Smooth muscle cell (in vitro differentiated cells): Measurements from ENCODE around the gene PLCL1. TPM values are rescaled to one million over a fixed set of nuclear protein-coding genes. Genes with fewer than 3 reads are reported as not detected.

Source experiments
- DNase-seq: peaks from one replicate; lab custom pipeline; 2025; ENCODE audit not compliant: unreplicated experiment; lab: John Stamatoyannopoulos, UW
- H2AFZ ChIP-seq: fragments of 200-600 bp; sonication (generic); 2 replicates; pipeline ENCODE4 v1.6.0; 2016; ENCODE audit warnings: antibody characterized with exemption, low read depth, mild to moderate bottlenecking
- H3F3A ChIP-seq: fragments of 200-600 bp; sonication (generic); 2 replicates; pipeline ENCODE4 v1.6.0; 2017; ENCODE audit warnings: antibody characterized with exemption, low read depth
- H3K27ac ChIP-seq: fragments of 200-600 bp; sonication (generic); 2 replicates; pipeline ENCODE4 v1.5.1; 2016; ENCODE audit warnings: low read depth, mild to moderate bottlenecking
- H3K27me3 ChIP-seq: fragments of 200-600 bp; sonication (generic); 2 replicates; pipeline ENCODE4 v1.6.1; 2016; ENCODE audit warnings: low read depth, mild to moderate bottlenecking
- H3K36me3 ChIP-seq: fragments of 200-600 bp; sonication (generic); 2 replicates; pipeline ENCODE4 v1.5.1; 2016; ENCODE audit warnings: low read depth
- H3K4me1 ChIP-seq: fragments of 200-600 bp; sonication (generic); 2 replicates; pipeline ENCODE4 v1.5.1; 2016; ENCODE audit warnings: low read depth
- H3K4me2 ChIP-seq: fragments of 200-600 bp; sonication (generic); 2 replicates; pipeline ENCODE4 v1.6.0; 2016; ENCODE audit warnings: mild to moderate bottlenecking
- H3K4me3 ChIP-seq: fragments of 200-600 bp; sonication (generic); 2 replicates; pipeline ENCODE4 v1.5.1; 2016; ENCODE audit warnings: mild to moderate bottlenecking
- H3K79me2 ChIP-seq: fragments of 200-600 bp; sonication (generic); 2 replicates; pipeline ENCODE4 v1.6.0; 2016; ENCODE audit warnings: low read depth, mild to moderate bottlenecking
- H3K9ac ChIP-seq: fragments of 200-600 bp; sonication (generic); 2 replicates; pipeline ENCODE4 v1.6.0; 2016; ENCODE audit warnings: low read depth
- H3K9me3 ChIP-seq: fragments of 200-600 bp; sonication (generic); replicated peaks from 2 replicates; pipeline ENCODE4 v1.5.1; 2016; ENCODE audit warnings: low read depth
- H4K20me1 ChIP-seq: fragments of 200-600 bp; sonication (generic); 2 replicates; pipeline ENCODE4 v1.6.0; 2016; ENCODE audit warnings: low read depth
- CTCF ChIP-seq: fragments of 200-600 bp; sonication (generic); IDR thresholded peaks from 2 replicates; pipeline ENCODE4 v1.5.1; 2017; ENCODE audit warnings: borderline replicate concordance, mild to moderate bottlenecking, antibody characterized with exemption; ENCODE audit not compliant: insufficient read depth, poor library complexity, severe bottlenecking
- WGBS: methylation state at CpG from one replicate; pipeline ENCODE4 v1.1.7; 2016; ENCODE audit warnings: low lambda C conversion rate; 5-methylcytosine and 5-hydroxymethylcytosine counted together
- polyA plus RNA-seq: library from polyadenylated mRNA; unstranded; fragments of >200 nt; fragmentation: Nextera tagmentation; extraction: Ambion mirVana; gene quantifications from 2 replicates; pipeline ENCODE4 v1.2.1, GENCODE V29; 2016
- total RNA-seq: library from RNA; depleted of rRNA; stranded (reverse); fragments of >200 nt; gene quantifications from 2 replicates; pipeline ENCODE4 v1.2.3, GENCODE V29; 2014

The PLCL1 gene
- total and polyA plus RNA-seq, 2 experiments from 2014 or later: 0.87 to 1.3 TPM

DNA sequence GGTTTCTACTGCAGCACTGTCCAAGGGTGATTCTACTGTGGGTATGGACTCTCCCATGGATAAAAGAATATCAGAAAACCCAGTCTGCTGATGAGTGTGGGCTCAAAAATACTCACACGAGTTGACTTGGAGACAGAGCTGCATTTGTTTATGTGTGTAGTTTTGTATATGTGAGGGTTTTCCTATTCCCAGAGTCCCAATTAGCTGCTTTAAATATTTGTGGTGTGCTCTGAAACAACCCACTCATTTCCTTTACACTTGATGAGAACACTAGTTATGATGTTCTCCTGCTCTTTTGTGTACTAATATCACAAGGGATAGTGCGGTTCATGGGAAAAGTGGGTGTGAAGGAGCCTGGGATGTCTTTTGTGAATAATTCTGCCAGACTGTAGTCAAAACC, 337.3 kb downstream of the PLCL1 start:
- Histone ChIP-seq H3K4me1 (no peaks in the 10 kb centered on the region), H3K9me3 (no peaks in the 10 kb centered on the region), H3K79me2 (no peaks in the 10 kb centered on the region), H3K27ac (peak overlapping the region; percentile 38), H3K27me3 (no peaks in the 10 kb centered on the region), H3K36me3 (no peaks in the 10 kb centered on the region), H3K4me3 (no peak overlapping the region), H4K20me1 (no peaks in the 10 kb centered on the region), H2AFZ (no peak overlapping the region), H3K4me2 (peak overlapping the region; percentile 12), H3K9ac (no peak overlapping the region), H3F3A (no peaks in the 10 kb centered on the region)
- 32% methylated on average over 2 of the region's 2 CpGs for WGBS
- no peak for DNase-seq
- no peak for TF ChIP-seq CTCF

GRCh38 chr2:198143156-198143555, 338.8 kb downstream of the PLCL1 start:
- Histone ChIP-seq H3K27ac (no peak overlapping the region), H3K4me3 (no peak overlapping the region), H3K9ac (no peak overlapping the region), H4K20me1 (no peaks in the 10 kb centered on the region), H3K4me1 (no peaks in the 10 kb centered on the region), H3K27me3 (no peaks in the 10 kb centered on the region), H3K36me3 (no peaks in the 10 kb centered on the region), H3F3A (no peaks in the 10 kb centered on the region), H3K79me2 (no peaks in the 10 kb centered on the region), H2AFZ (no peak overlapping the region), H3K9me3 (no peaks in the 10 kb centered on the region), H3K4me2 (no peak overlapping the region)
- WGBS: 79% methylated on average over 4 of the region's 4 CpGs
- DNase-seq: no peak
- no peak for TF ChIP-seq CTCF

GRCh38 chr2:198143793-198144192, 339.4 kb downstream of the PLCL1 start:
- WGBS: 100% methylated on average over 1 of the region's 1 CpG
- Histone ChIP-seq H3K4me1 (no peaks in the 10 kb centered on the region), H3K4me3 (no peak overlapping the region)

More at GRCh38 chr2:198143793-198144192, 339.4 kb downstream of the PLCL1 start:
- Histone ChIP-seq H3K27ac (no peak overlapping the region), H2AFZ (no peak overlapping the region), H3K9ac (no peak overlapping the region), H4K20me1 (no peaks in the 10 kb centered on the region), H3K27me3 (no peaks in the 10 kb centered on the region), H3K79me2 (no peaks in the 10 kb centered on the region), H3K9me3 (no peaks in the 10 kb centered on the region), H3K36me3 (no peaks in the 10 kb centered on the region), H3F3A (no peaks in the 10 kb centered on the region), H3K4me2 (no peak overlapping the region)
- no peak for DNase-seq
- TF ChIP-seq CTCF: no peak
